Adrenal gland (tissue), 12 donors: ENCODE measurements around the gene USP49. TPM values are rescaled to one million over a fixed set of nuclear protein-coding genes. Genes with fewer than 3 reads are reported as not detected.

Experiments used
- DNase-seq, 7 donors: peaks; one replicate each; pipeline ENCODE4 v3.0.0-alpha.2; 2019 to 2020
- H3K27ac ChIP-seq, 5 donors: fragments of 200-600 bp; sonication (generic) in 4 of 5; 1 replicate in 3 of 5; 2 replicates in 2 of 5; pipeline versions ENCODE4 v1.5.1 to v1.8.0; 2016 to 2020; ENCODE audit warnings: mild to moderate bottlenecking in 1 of 5
- H3K27me3 ChIP-seq: fragments of 200-600 bp; 2 replicates; pipeline ENCODE4 v1.8.0; 2021
- H3K36me3 ChIP-seq, 2 donors: fragments of 200-600 bp; replicated peaks in 1 of 2; 1 replicate in 1 of 2; 2 replicates in 1 of 2; pipeline versions ENCODE4 v1.5.1 to v1.8.0; 2018 to 2022
- H3K4me1 ChIP-seq, 2 donors: fragments of 200-600 bp; replicated peaks in 1 of 2; 1 replicate in 1 of 2; 2 replicates in 1 of 2; pipeline versions ENCODE4 v1.5.1 to v1.8.0; 2018 to 2021
- H3K4me3 ChIP-seq, 4 donors: fragments of 200-600 bp; sonication (generic) in 3 of 4; one replicate each; pipeline ENCODE4 v1.5.1; 2016 to 2018
- H3K9me3 ChIP-seq, 3 donors: fragments of 200-600 bp; sonication (generic) in 1 of 3; replicated peaks in 1 of 3; 1 replicate in 2 of 3; 2 replicates in 1 of 3; pipeline versions ENCODE4 v1.5.1 to v1.8.0; 2016 to 2021
- CTCF ChIP-seq, 6 experiments: fragments of 450-650 bp in 4 of 6; fragments of 200-600 bp in 2 of 6; sonication (generic) in 1 of 6; IDR thresholded peaks; 1 replicate in 5 of 6; 2 replicates in 1 of 6; pipeline versions ENCODE4 v1.5.1 to v1.8.0; 2016 to 2021; ENCODE audit warnings: antibody characterized with exemption in 6 of 6, mild to moderate bottlenecking in 2 of 6, moderate library complexity in 1 of 6
- POLR2A ChIP-seq, 2 donors: fragments of 450-650 bp; IDR thresholded peaks; one replicate each; pipeline ENCODE4 v1.6.1; 2017; ENCODE audit warnings: antibody characterized with exemption in 2 of 2, mild to moderate bottlenecking in 2 of 2, moderate library complexity in 1 of 2
- WGBS, 4 donors: extraction: QIAGEN DNeasy Blood & Tissue Kit in 2 of 4; methylation state at CpG; one replicate each; pipeline versions ENCODE4 v1.1.5 to v1.1.7; 2013 to 2017; 5-methylcytosine and 5-hydroxymethylcytosine counted together
- intact Hi-C, 2 donors: fragments of 100-400 bp; cut with DNase I; formaldehyde crosslinking; loops; one replicate each; pipeline versions ENCODE4 v1.14.1 to v1.15.0; 2022 to 2023
- polyA plus RNA-seq, 3 donors: library from polyadenylated mRNA; stranded (reverse); fragments of 200-250 nt in 2 of 3; fragments of 350-450 nt in 1 of 3; fragmentation: Illumina TruSeq in 1 of 3; extraction: RNeasy Lipid Tissue Mini Kit (QIAGEN cat#74804) in 1 of 3; gene quantifications; one replicate each; pipeline ENCODE4 v1.2.3, GENCODE V29; 2013 to 2014
- total RNA-seq, 9 donors: library from RNA; depleted of rRNA in 4 of 9; stranded (reverse); fragments of >200 nt in 4 of 9; fragments of 120-200 nt in 1 of 9; fragmentation: NEBNext Ultra II Directional in 1 of 9; extraction: Animal tissue kit (Norgen Biotek cat#: 25700) in 1 of 9; gene quantifications; one replicate each; pipeline versions ENCODE4 v1.1.0 to v1.2.4, GENCODE V29; 2013 to 2023
- donor health status: healthy with polysubstance abuse.
- donor health status: Bipolar disorder and iron deficiency.
- donor health status: DM: yes; HTN: yes; CAD: no.
- donor health status: DM: no; HTN: no; CAD: no.
- donor health status: DM: no; HTN: no; CAD: no.
- donor health status: DM: yes; HTN: yes; CAD: no.

Gene USP49
- total and polyA plus RNA-seq, 12 donors, result 1.5 to 6.2 (median 3.4) TPM

GRCh38 chr6:41750374-41750773 lies 144.8 kb downstream of the USP49 start:
- 96 to 97% (median 96%) methylated on average over 3 of the region's 3 CpGs for WGBS, 4 donors
- no peak for TF ChIP-seq POLR2A (IDR thresholded peaks at IDR 0.05)
- no peak overlapping the region for H3K27ac ChIP-seq
- DNase-seq, result no peak
- H3K9me3 ChIP-seq, result no peaks in the 10 kb centered on the region
- intact Hi-C loops, result no loop called here
- no peaks in the 10 kb centered on the region for H3K36me3 ChIP-seq
- no peaks in the 10 kb centered on the region for H3K4me1 ChIP-seq
- H3K4me3 ChIP-seq, result no peak overlapping the region
- no peaks in the 10 kb centered on the region for H3K27me3 ChIP-seq

DNA sequence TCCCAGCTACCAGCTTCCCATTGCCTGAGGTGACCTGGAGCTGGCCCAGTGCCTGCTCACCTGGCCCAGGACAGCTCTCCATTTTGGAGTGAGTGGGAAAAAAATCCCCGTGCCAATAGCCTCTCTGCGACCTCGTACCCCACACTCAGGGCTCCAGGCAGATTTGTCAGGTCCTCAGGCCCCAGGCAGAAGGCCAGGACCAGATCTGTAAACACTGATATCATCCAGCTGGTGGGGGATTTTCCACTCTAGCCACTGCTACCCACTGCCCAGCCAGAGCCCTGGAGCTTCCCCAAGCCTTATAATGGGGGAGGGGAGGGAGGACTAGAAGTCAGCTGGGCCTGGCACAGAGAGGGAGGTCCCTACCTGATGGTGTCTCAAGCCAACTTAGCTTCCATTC lies 146.6 kb downstream of the USP49 start:
- Histone ChIP-seq H3K9me3 (no peaks in the 10 kb centered on the region), H3K4me3 (no peak overlapping the region), H3K27me3 (no peaks in the 10 kb centered on the region), H3K4me1 (no peaks in the 10 kb centered on the region), H3K27ac (no peak overlapping the region), H3K36me3 (no peaks in the 10 kb centered on the region)
- WGBS, 4 donors, result 78 to 87% (median 80%) methylated on average over 3 of the region's 3 CpGs
- TF ChIP-seq CTCF (IDR thresholded peaks at IDR 0.05), result no peak
- TF ChIP-seq POLR2A (IDR thresholded peaks at IDR 0.05), result no peak
- no peak for DNase-seq
- intact Hi-C loops, result no loop called here

DNA sequence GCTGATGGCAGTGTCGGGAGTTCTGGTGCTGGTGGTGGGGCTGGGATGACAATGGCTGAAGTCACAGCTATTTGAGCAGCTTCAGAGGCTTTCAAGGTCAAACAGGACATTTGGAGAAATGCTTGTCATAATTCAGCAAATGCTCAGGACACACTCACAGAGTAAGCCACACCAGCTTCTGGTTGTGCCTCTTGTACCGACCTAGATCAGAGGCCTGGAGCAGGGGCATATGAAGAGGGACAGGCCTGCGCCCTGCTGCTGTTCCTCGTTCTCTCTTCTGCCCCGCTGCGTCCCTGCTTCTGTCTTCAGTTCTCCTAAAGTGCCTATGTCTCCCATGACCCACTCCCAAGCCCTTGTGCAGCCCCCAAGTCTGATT lies 147.1 kb downstream of the USP49 start:
- intact Hi-C loops, result no loop called here
- no peaks in the 10 kb centered on the region for H3K27me3 ChIP-seq
- H3K27ac ChIP-seq, result no peak overlapping the region
- H3K9me3 ChIP-seq, result no peaks in the 10 kb centered on the region
- no peak for DNase-seq
- WGBS, 4 donors, result 86 to 89% (median 88%) methylated on average over 6 of the region's 6 CpGs
- no peaks in the 10 kb centered on the region for H3K36me3 ChIP-seq
- no peaks in the 10 kb centered on the region for H3K4me1 ChIP-seq
- no peak for TF ChIP-seq POLR2A (IDR thresholded peaks at IDR 0.05)
- no peak for TF ChIP-seq CTCF (IDR thresholded peaks at IDR 0.05)
- no peak overlapping the region for H3K4me3 ChIP-seq

DNA sequence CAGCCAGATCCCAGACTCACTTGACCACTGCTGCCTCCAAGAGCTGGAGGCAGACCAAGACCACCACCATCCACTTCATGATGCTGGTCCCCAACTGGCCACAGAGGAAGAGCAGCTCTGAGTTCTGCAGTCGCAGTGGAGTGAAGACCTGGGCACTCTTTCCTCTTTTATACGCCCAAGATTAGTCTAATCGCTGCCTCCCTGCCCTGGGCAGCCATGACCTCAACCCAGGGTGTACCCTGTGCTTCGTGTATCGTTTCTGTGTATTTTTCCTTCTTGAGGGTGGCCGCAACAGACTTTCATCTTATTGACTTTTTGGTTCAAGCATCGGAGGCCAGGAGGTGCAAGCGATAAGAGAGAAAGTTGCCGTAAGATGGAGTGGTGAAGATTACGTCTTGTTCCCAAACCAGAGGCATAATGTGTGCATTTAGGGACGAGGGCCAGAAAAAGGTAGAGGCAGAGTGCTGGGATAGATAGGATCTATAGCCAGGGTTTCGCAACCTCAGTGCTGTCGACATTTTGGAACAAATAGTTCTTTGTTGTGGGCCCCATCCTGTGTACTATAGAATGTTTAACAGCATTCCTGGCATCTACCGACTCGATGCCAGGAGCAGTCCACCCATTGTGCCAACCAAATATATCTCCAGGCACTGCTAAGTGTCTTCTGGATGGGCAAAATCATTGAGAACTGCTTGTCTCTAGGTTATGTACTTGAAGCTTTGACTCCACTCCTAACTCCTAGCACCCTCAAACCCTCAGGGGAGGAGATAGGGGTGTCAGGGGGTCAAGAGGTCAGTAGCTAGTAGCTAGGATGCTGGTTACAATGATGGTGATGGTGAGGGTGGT lies 147.7 kb downstream of the USP49 start, which contains the start of gene PGC:
Gene PGC, minus strand, starts transcription at position 142 of the 846 bp plus-strand sequence. Its CDS starts 63 bp downstream, at position 79.
- no peaks in the 10 kb centered on the region for H3K9me3 ChIP-seq
- H3K27ac ChIP-seq, result no peak within 1 kb of the TSS
- no peak for DNase-seq
- H3K4me1 ChIP-seq, result no peaks in the 10 kb centered on the region
- intact Hi-C loops, result no loop called here
- H3K36me3 ChIP-seq, result no peaks in the 10 kb centered on the region
- no peaks in the 10 kb centered on the region for H3K27me3 ChIP-seq
- no peak for TF ChIP-seq CTCF (IDR thresholded peaks at IDR 0.05)
- no peak for TF ChIP-seq POLR2A (IDR thresholded peaks at IDR 0.05)
- no peak within 1 kb of the TSS for H3K4me3 ChIP-seq
- 88 to 94% (median 91%) methylated on average over 15 of the region's 15 CpGs for WGBS, 4 donors

DNA sequence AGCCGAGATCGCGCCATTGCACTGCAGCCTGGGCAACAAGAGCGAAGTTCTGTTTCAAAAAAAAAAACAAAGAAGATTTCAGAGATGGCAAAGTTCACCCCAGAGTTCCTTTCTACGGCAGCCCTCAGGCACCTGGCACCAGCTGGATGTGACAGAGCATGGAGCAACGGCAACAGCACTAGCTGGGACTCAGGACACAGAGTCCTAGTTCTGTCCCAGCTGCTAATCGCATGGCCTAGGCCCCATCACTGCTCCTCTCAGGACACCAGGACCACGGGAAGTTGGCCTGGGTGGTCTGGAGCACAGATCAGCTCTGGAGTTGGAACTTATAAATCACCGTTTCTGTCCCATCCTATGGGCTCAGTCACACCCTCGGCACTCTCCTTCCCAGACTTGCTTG lies 149.1 kb downstream of the USP49 start:
- Histone ChIP-seq H3K4me1 (no peaks in the 10 kb centered on the region), H3K27me3 (no peaks in the 10 kb centered on the region), H3K9me3 (no peaks in the 10 kb centered on the region), H3K4me3 (no peak overlapping the region), H3K27ac (no peak overlapping the region), H3K36me3 (no peaks in the 10 kb centered on the region)
- 93 to 96% (median 96%) methylated on average over 9 to 10 of the region's 10 CpGs for WGBS, 4 donors
- intact Hi-C loops, result no loop called here
- TF ChIP-seq CTCF (IDR thresholded peaks at IDR 0.05) (no peak), POLR2A (IDR thresholded peaks at IDR 0.05) (no peak)
- no peak for DNase-seq
